Gastroesophageal sphincter (tissue), 3 donors: ENCODE results near the gene RAB23.

Experiments
- EP300 ChIP-seq: sonication (generic); formaldehyde crosslinking; IDR thresholded peaks from one replicate; pipeline ENCODE4 v1.6.1; 2017; ENCODE audit warnings: antibody characterized with exemption, mild to moderate bottlenecking
- POLR2A ChIP-seq, 2 donors: fragments of 450-650 bp; IDR thresholded peaks; one replicate each; pipeline ENCODE4 v1.6.1; 2017; ENCODE audit warnings: antibody characterized with exemption in 2 of 2, mild to moderate bottlenecking in 2 of 2, moderate library complexity in 1 of 2
- TF ChIP-seq, protein P1 (sequence below), 4 experiments: fragments of 200-600 bp in 2 of 4; fragments of 450-650 bp in 2 of 4; sonication (generic) in 1 of 4; IDR thresholded peaks; one replicate each; pipeline ENCODE4 v1.5.1; 2017 to 2019; ENCODE audit warnings: antibody characterized with exemption in 4 of 4, mild to moderate bottlenecking in 2 of 4, moderate library complexity in 2 of 4

DNA sequence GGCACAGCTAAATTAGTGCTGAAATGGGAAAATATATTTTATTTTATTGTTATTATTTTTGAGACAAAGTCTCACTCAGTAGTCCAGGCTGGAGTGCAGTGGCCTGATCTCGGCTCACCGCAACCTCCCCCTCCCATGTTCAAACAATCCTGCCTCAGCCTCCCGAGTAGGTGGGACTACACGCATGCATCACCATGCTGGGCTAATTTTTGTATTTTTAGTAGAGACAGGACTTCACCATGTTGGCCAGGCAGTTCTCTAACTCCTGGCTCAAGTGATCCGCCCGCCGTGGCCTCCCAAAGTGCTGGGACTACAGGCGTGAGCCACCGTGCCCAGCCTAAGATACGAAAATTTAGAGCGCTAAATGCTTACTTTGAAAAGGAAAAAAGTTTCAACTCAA is 4.8 kb downstream of the RAB23 start:
- no peak for TF ChIP-seq EP300
- TF ChIP-seq, protein P1, sequence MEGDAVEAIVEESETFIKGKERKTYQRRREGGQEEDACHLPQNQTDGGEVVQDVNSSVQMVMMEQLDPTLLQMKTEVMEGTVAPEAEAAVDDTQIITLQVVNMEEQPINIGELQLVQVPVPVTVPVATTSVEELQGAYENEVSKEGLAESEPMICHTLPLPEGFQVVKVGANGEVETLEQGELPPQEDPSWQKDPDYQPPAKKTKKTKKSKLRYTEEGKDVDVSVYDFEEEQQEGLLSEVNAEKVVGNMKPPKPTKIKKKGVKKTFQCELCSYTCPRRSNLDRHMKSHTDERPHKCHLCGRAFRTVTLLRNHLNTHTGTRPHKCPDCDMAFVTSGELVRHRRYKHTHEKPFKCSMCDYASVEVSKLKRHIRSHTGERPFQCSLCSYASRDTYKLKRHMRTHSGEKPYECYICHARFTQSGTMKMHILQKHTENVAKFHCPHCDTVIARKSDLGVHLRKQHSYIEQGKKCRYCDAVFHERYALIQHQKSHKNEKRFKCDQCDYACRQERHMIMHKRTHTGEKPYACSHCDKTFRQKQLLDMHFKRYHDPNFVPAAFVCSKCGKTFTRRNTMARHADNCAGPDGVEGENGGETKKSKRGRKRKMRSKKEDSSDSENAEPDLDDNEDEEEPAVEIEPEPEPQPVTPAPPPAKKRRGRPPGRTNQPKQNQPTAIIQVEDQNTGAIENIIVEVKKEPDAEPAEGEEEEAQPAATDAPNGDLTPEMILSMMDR (IDR thresholded peaks at IDR 0.05) = no peak
- no peak for TF ChIP-seq POLR2A (IDR thresholded peaks at IDR 0.05)
